Psoas muscle (tissue), 8 donors: ENCODE measurements around the gene STK17B. TPM values are rescaled to one million over a fixed set of nuclear protein-coding genes. Genes with fewer than 3 reads are reported as not detected.

Source experiments
- ATAC-seq, 4 donors: fragments of 200-7000 bp; cut with Tn5 transposase; one replicate each; pipeline ENCODE4 v1.9.1; 2020; ENCODE audit warnings: moderate library complexity in 3 of 4, mild to moderate bottlenecking in 2 of 4
- DNase-seq, 2 donors: peaks; one replicate each; pipeline ENCODE4 v3.0.0-alpha.2; 2020
- H3K27ac ChIP-seq: fragments of 200-600 bp; one replicate; pipeline ENCODE4 v1.8.0; 2022
- H3K27me3 ChIP-seq, 3 donors: fragments of 200-600 bp in 1 of 3; one replicate each; pipeline versions ENCODE4 v1.6.1 to v1.8.0; 2013 to 2022; ENCODE audit warnings: low read length in 2 of 3, mild to moderate bottlenecking in 2 of 3, moderate library complexity in 1 of 3; ENCODE audit not compliant: insufficient read depth in 3 of 3
- H3K36me3 ChIP-seq, 2 donors: fragments of 200-600 bp in 1 of 2; one replicate each; pipeline versions ENCODE4 v1.6.1 to v1.8.0; 2013 to 2022; ENCODE audit warnings: low read depth in 1 of 2, mild to moderate bottlenecking in 1 of 2, moderate library complexity in 1 of 2; ENCODE audit not compliant: insufficient read depth in 1 of 2
- H3K4me1 ChIP-seq: fragments of 200-600 bp; one replicate; pipeline ENCODE4 v1.8.0; 2022
- H3K4me3 ChIP-seq: fragments of 200-600 bp; one replicate; pipeline ENCODE4 v1.8.0; 2022; ENCODE audit warnings: mild to moderate bottlenecking
- H3K9me3 ChIP-seq: fragments of 200-600 bp; one replicate; pipeline ENCODE4 v1.8.0; 2022
- WGBS, 3 donors: extraction: QIAGEN DNeasy Blood & Tissue Kit; methylation state at CpG; one replicate each; pipeline versions ENCODE4 v1.1.6 to v1.1.7; 2013; 5-methylcytosine and 5-hydroxymethylcytosine counted together
- intact Hi-C, 2 donors: fragments of 100-400 bp; cut with DNase I; formaldehyde crosslinking; loops; one replicate each; pipeline versions ENCODE4 v1.11.0 to v1.14.2; 2022
- polyA plus RNA-seq, 3 donors: library from polyadenylated mRNA; stranded (reverse); fragments of 200-250 nt; gene quantifications; one replicate each; pipeline ENCODE4 v1.2.3, GENCODE V29; 2013
- total RNA-seq, 4 donors: library from RNA; stranded (reverse); fragmentation: NEBNext Ultra II Directional in 2 of 4; extraction: Animal tissue kit (Norgen Biotek cat#: 25700) in 2 of 4; gene quantifications; one replicate each; pipeline versions ENCODE4 v1.2.1 to v1.2.4, GENCODE V29; 2021 to 2023
- TF ChIP-seq, protein P1 (sequence below): fragments of 200-600 bp; IDR thresholded peaks from one replicate; pipeline ENCODE4 v1.8.0; 2022; ENCODE audit warnings: antibody characterized with exemption
- donor health status: healthy with polysubstance abuse.
- donor health status: DM: no; HTN: no; CAD: no; lungs with moderate emphysema.
- donor health status: Bipolar disorder and iron deficiency.
- donor health status: healthy.
- donor health status: DM: yes; HTN: yes; CAD: no.
- donor health status: DM: no; HTN: no; CAD: no.
- donor health status: DM: no; HTN: no; CAD: no.
- donor health status: DM: yes; HTN: yes; CAD: no.

The STK17B gene
- total and polyA plus RNA-seq, 7 donors, result 1.3 to 5.3 (median 3.1) TPM

DNA sequence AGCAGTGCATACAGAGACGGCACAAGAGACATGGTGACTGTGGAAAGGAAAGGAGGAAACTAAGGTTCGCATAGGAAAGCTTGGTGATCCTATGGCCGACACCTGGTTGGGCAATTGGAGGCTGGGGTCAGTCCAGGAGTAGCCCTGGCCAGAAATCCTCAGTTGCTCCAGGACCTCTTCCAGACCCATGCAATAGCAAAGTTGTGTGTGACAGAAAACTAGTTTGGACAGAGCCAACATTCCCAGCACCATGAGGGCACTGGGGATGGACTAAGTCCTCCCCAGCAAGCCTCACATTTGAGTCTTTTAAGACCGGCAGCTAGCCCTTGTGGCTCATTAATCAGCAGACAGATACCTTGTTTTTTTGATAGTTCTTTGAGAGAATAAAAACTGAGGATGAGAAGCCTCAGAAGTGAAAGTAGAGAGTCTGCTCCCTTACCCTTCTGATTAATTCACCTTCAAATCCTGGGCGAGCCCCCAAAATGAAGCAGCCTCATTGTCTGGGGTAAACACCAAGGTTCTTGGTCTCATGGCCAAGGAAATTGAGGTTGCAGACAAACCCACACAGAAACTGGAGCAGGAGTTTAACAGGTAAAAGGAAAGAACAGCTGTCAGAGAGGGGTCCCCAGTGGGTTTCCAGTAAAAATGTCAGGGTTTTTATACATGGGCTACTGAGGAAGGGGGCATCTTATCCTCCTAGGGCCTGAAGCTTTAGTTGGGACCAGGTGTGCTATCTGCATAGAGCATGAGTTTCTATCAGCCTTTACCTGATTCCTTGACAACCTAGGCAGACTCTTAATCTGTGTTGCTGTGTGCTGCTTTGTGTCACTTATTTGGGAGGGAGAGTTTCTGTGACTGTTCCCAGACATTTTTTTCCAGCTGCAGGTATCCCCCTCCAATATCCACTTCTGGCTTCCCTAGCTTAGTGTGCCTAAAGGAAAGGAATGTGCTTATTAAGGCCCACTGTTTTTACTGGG, 39.1 kb downstream of the STK17B start:
- H3K4me3 ChIP-seq, result no peak overlapping the region
- TF ChIP-seq, protein P1, sequence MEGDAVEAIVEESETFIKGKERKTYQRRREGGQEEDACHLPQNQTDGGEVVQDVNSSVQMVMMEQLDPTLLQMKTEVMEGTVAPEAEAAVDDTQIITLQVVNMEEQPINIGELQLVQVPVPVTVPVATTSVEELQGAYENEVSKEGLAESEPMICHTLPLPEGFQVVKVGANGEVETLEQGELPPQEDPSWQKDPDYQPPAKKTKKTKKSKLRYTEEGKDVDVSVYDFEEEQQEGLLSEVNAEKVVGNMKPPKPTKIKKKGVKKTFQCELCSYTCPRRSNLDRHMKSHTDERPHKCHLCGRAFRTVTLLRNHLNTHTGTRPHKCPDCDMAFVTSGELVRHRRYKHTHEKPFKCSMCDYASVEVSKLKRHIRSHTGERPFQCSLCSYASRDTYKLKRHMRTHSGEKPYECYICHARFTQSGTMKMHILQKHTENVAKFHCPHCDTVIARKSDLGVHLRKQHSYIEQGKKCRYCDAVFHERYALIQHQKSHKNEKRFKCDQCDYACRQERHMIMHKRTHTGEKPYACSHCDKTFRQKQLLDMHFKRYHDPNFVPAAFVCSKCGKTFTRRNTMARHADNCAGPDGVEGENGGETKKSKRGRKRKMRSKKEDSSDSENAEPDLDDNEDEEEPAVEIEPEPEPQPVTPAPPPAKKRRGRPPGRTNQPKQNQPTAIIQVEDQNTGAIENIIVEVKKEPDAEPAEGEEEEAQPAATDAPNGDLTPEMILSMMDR, result no peak
- ATAC-seq (no peak), DNase-seq (no peak)
- H3K36me3 ChIP-seq, result peaks cover 0 to 12% of the 10 kb centered on the region in 2 donors
- intact Hi-C loops, result no loop called here
- no peaks in the 10 kb centered on the region for H3K27me3 ChIP-seq
- 76 to 86% (median 84%) methylated on average over 5 of the region's 5 CpGs for WGBS, 3 donors
- H3K27ac ChIP-seq, result no peak overlapping the region
- no peaks in the 10 kb centered on the region for H3K4me1 ChIP-seq
- H3K9me3 ChIP-seq, result peaks cover 34% of the 10 kb centered on the region

- Histone ChIP-seq H3K4me1 (no peaks in the 10 kb centered on the region), H3K9me3 (peaks cover 34% of the 10 kb centered on the region), H3K27me3 (no peaks in the 10 kb centered on the region), H3K27ac (no peak overlapping the region), H3K36me3 (peaks cover 0 to 5% of the 10 kb centered on the region in 2 donors), H3K4me3 (no peak overlapping the region)
- WGBS, 3 donors, result 74 to 78% (median 76%) methylated on average over 7 of the region's 7 CpGs
- DNase-seq (peak in 1 of 2 donors; percentile 29), ATAC-seq (no peak)
- intact Hi-C loops, result no loop called here
- TF ChIP-seq, protein P1, result peak; percentile 18
These were observed 39.9 kb downstream of the STK17B start for GRCh38 chr2:196131384-196131937.

- Histone ChIP-seq H3K27me3 (no peaks in the 10 kb centered on the region), H3K9me3 (peaks cover 34% of the 10 kb centered on the region), H3K36me3 (no peaks in the 10 kb centered on the region), H3K27ac (no peak overlapping the region), H3K4me3 (no peak overlapping the region), H3K4me1 (no peaks in the 10 kb centered on the region)
- ATAC-seq (no peak), DNase-seq (no peak)
- 95 to 99% (median 97%) methylated on average over 7 of the region's 7 CpGs for WGBS, 3 donors
- TF ChIP-seq, protein P1, result no peak
- intact Hi-C loops, result no loop called here
These were observed 41.1 kb downstream of the STK17B start for GRCh38 chr2:196130039-196130825.

GRCh38 chr2:196128749-196129148, 42.6 kb downstream of the STK17B start:
- Histone ChIP-seq H3K27ac (no peak overlapping the region), H3K4me3 (no peak overlapping the region), H3K9me3 (peaks cover 34% of the 10 kb centered on the region), H3K36me3 (no peaks in the 10 kb centered on the region), H3K27me3 (no peaks in the 10 kb centered on the region), H3K4me1 (no peaks in the 10 kb centered on the region)
- DNase-seq (no peak), ATAC-seq (no peak)
- TF ChIP-seq, protein P1, result no peak
- intact Hi-C loops, result no loop called here
- WGBS, 3 donors, result 87 to 97% (median 96%) methylated on average over 1 of the region's 1 CpG
